H1 (cell line): Measurements from ENCODE around the gene GPC2. TPM values are rescaled to one million over a fixed set of nuclear protein-coding genes. Genes with fewer than 3 reads are reported as not detected.

Experiments
- CHD7 ChIP-seq: fragments of 300-600 bp; sonication (generic); IDR thresholded peaks from 2 replicates; pipeline ENCODE4 v1.7.1; 2012; ENCODE audit warnings: low read length, moderate library complexity, mild to moderate bottlenecking, inconsistent platforms; ENCODE audit not compliant: insufficient replicate concordance
- polyA plus RNA-seq, 7 experiments: library from polyadenylated mRNA; depleted of rRNA in 3 of 7; stranded (reverse) in 5 of 7; unstranded in 2 of 7; fragments of >200 nt in 5 of 7; fragments of 200-250 nt in 2 of 7; gene quantifications; 1 replicate in 5 of 7; 2 replicates in 1 of 7; 4 replicates in 1 of 7; pipeline versions ENCODE4 v1.2.1 to v1.2.3, GENCODE V29; 2011 to 2013; ENCODE audit warnings: missing spikeins in 2 of 7, mixed read lengths in 2 of 7
- total RNA-seq: library from RNA; stranded (reverse); fragmentation: NEBNext Ultra II Directional; extraction: Animal tissue kit (Norgen Biotek cat#: 25700); gene quantifications from 2 replicates; pipeline ENCODE4 v1.2.1, GENCODE V29; 2021

Gene GPC2
- total and polyA plus RNA-seq, 2 of the 8 experiments (the other 6 are each of a cell fraction or from before 2014, with no cell fraction given) = 25.3 to 44.8 TPM

- TF ChIP-seq CHD7 = no peak
Observed at GRCh38 chr7:100155553-100156317, 21.4 kb downstream of the GPC2 start (continued).
